Muscle of leg (tissue), 16 donors: Measurements from ENCODE around the gene KIF4B. TPM values are rescaled to one million over a fixed set of nuclear protein-coding genes. Genes with fewer than 3 reads are reported as not detected.
"Not testable (repeated sequence)": the region's sequence is repeated elsewhere in the genome, so short reads cannot be mapped to it uniquely, and the experiment has no call there.

Experiments
- DNase-seq: peaks from one replicate; pipeline ENCODE4 v3.0.0; 2013
- H3K27ac ChIP-seq: one replicate; pipeline ENCODE4 v1.5.1; 2013; ENCODE audit warnings: mild to moderate bottlenecking, low read length, control low read depth
- H3K27me3 ChIP-seq: one replicate; pipeline ENCODE4 v1.6.1; 2013; ENCODE audit warnings: low read length; ENCODE audit not compliant: control insufficient read depth, insufficient read depth
- H3K36me3 ChIP-seq: one replicate; pipeline ENCODE4 v1.6.1; 2013; ENCODE audit warnings: low read length; ENCODE audit not compliant: control insufficient read depth, insufficient read depth
- H3K4me1 ChIP-seq: one replicate; pipeline ENCODE4 v1.6.1; 2013; ENCODE audit warnings: low read length; ENCODE audit not compliant: control insufficient read depth, insufficient read depth
- H3K4me3 ChIP-seq: one replicate; pipeline ENCODE4 v1.5.1; 2013; ENCODE audit warnings: low read length, control low read depth
- H3K9me3 ChIP-seq: replicated peaks from 2 replicates; pipeline ENCODE4 v1.6.1; 2013; ENCODE audit warnings: low read depth, low read length; ENCODE audit not compliant: control insufficient read depth
- WGBS: methylation state at CpG from one replicate; pipeline ENCODE4 v1.1.5; 2013; ENCODE audit warnings: missing lambda C conversion rate; ENCODE audit not compliant: insufficient coverage; 5-methylcytosine and 5-hydroxymethylcytosine counted together
- long read RNA-seq, 11 donors: transcript quantifications; one replicate each; lab custom pipeline, GENCODE V29; 2026
- polyA plus RNA-seq, 8 donors: library from polyadenylated mRNA; unstranded; fragments of 120-200 nt; gene quantifications; one replicate each; pipeline versions ENCODE4 v1.2.1 to v1.2.3, GENCODE V29; 2013; ENCODE audit warnings: inconsistent platforms in 1 of 8, low replicate concordance in 1 of 8; ENCODE audit not compliant: insufficient read length in 8 of 8, insufficient read depth in 1 of 8
- total RNA-seq: library from RNA; stranded (reverse); fragments of 120-200 nt; gene quantifications from one replicate; pipeline ENCODE4 v1.2.4, GENCODE V29; 2013

Gene KIF4B
- total RNA-seq (under 0.01 TPM), polyA plus RNA-seq (under 1 TPM; 0.05 to 0.15 (median 0.08) TPM)
- long read RNA-seq, donor 1, result 0 reads
- long read RNA-seq, donor 2, result 0 reads
- long read RNA-seq, donor 3, result 0 reads
- long read RNA-seq, donor 4, result 0 reads
- long read RNA-seq, donor 5, result 0 reads
- long read RNA-seq, donor 6, result 0 reads
- long read RNA-seq, donor 7, full-length matches to known transcripts, result 1 of 1 reads
- long read RNA-seq, donor 7, partial matches to known transcripts, result 0 of 1 reads
- long read RNA-seq, donor 7, other reads (novel, unspliced or antisense), result 0 of 1 reads
- long read RNA-seq, donor 8, result 0 reads
- long read RNA-seq, donor 9, result 0 reads
- long read RNA-seq, donor 10, result 0 reads
- long read RNA-seq, donor 11, result 0 reads

GRCh38 chr5:155013526-155013925 lies at the start of gene KIF4B:
TSS of gene KIF4B (plus strand) at chr5:155013755. CDS start at chr5:155013860, 105 bp downstream.
- 89% methylated on average over 9 of the region's 21 CpGs for WGBS
- Histone ChIP-seq H3K36me3 (no peaks in the 10 kb centered on the region), H3K27me3 (no peaks in the 10 kb centered on the region), H3K27ac (no peak within 1 kb of the TSS), H3K4me3 (no peak within 1 kb of the TSS), H3K9me3 (no peaks in the 10 kb centered on the region), H3K4me1 (no peaks in the 10 kb centered on the region)
- DNase-seq, result no peak

GRCh38 chr5:154966081-154966841 lies 47.3 kb upstream of the KIF4B start:
- Histone ChIP-seq H3K4me3 (no peak overlapping the region), H3K27me3 (no peaks in the 10 kb centered on the region), H3K9me3 (no peaks in the 10 kb centered on the region), H3K36me3 (peaks cover 21% of the 10 kb centered on the region), H3K27ac (no peak overlapping the region), H3K4me1 (no peaks in the 10 kb centered on the region)
- no CpG with 5 or more reads among the region's 7 CpGs for WGBS
- no peak for DNase-seq

DNA sequence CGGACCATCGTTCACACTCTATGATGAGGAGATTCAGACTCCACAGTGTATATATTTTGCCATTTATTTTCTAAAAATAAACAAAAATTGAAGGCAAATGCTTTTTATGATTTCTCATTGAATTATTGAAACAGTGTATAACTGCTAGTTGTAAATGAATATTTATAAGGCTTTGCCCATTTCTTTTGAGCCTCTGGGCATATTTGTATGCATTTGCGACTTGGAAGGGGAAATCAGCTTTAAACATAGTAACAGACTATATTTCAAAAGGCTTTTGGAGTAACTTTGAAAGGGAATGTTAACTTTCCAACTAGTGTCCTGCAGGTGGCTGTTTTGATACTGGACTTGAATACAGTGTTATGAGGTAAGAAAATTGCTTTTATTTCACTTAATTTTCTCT lies 46.7 kb upstream of the KIF4B start:
- Histone ChIP-seq H3K27me3 (no peaks in the 10 kb centered on the region), H3K27ac (no peak overlapping the region), H3K4me3 (no peak overlapping the region), H3K36me3 (peaks cover 16% of the 10 kb centered on the region), H3K4me1 (no peaks in the 10 kb centered on the region), H3K9me3 (no peaks in the 10 kb centered on the region)
- DNase-seq, result no peak
- no CpG with 5 or more reads among the region's 3 CpGs for WGBS

GRCh38 chr5:154967421-154968024 lies 46.0 kb upstream of the KIF4B start:
- peaks cover 16% of the 10 kb centered on the region for H3K36me3 ChIP-seq

DNA sequence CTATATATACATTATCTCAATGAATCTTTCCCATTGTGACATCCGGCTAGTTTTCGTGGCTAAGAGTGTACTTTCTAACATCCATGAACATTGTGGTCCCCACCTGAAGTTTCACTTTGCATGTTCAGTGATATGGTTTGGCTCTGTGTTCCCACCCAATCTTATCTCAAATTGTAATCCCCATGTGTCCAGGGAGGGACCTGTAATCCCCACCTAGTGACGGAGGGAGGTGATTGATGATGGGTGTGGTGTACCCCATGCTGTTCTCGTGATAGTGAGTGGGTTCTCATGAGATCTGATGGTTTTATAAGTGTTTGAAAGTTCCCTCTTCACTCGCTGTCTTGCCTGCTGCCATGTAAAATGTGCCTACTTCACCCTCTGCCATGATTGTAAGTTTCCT lies 44.6 kb upstream of the KIF4B start:
- no CpG with 5 or more reads among the region's 5 CpGs for WGBS
- Histone ChIP-seq H3K36me3 (peaks cover 16% of the 10 kb centered on the region), H3K27me3 (no peaks in the 10 kb centered on the region), H3K4me3 (no peak overlapping the region), H3K9me3 (no peaks in the 10 kb centered on the region), H3K27ac (no peak overlapping the region), H3K4me1 (no peaks in the 10 kb centered on the region)
- no peak for DNase-seq

More at GRCh38 chr5:154967421-154968024, 46.0 kb upstream of the KIF4B start:
- Histone ChIP-seq H3K4me3 (no peak overlapping the region), H3K27ac (no peak overlapping the region), H3K9me3 (no peaks in the 10 kb centered on the region), H3K27me3 (no peaks in the 10 kb centered on the region), H3K4me1 (no peaks in the 10 kb centered on the region)
- no CpG with 5 or more reads among the region's 5 CpGs for WGBS
- no peak for DNase-seq

DNA sequence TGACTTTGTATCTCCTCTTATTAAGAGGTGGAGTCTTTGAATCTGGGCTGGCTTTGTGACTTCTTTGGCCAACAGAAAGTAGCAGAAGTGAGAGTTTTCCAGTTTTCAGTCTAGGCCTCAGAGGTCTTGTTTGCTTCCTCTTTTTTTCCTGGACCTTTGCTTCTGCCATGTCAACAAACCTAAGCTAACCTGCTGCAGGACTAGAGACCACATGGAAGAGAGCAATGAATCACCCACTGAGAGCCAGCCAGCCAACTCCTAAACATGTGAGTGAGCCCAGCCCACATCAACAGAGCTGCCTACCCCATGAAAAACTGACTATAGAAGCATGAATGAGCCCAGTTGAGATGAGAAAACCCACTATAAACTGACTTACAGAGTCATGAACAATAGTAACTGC lies 42.8 kb upstream of the KIF4B start:
- peaks cover 10% of the 10 kb centered on the region for H3K36me3 ChIP-seq
- no peak overlapping the region for H3K4me3 ChIP-seq
- H3K4me1 ChIP-seq, result no peaks in the 10 kb centered on the region
- no peak overlapping the region for H3K27ac ChIP-seq
- no peaks in the 10 kb centered on the region for H3K27me3 ChIP-seq
- no peak for DNase-seq
- H3K9me3 ChIP-seq, result no peaks in the 10 kb centered on the region

DNA sequence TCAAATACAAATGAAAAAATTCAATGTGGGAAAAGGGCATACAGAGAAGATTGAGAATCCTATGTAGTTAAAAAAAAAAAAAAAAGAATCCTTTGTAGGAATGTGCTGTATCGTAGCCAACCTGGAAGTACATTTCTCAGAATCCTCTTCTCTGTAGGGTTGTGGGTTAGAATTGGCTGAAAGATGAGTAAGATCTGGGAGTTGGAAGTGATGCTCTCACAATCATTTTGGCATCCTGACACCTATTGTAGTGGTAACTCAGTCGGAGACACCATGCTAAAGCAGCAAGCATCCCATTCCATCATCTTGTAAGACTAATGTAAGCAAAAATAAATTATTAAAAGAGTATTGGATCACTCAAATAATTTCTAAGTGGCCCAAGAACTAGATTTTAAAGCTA lies 42.1 kb upstream of the KIF4B start:
- DNase-seq, result no peak
- no CpG with 5 or more reads among the region's 2 CpGs for WGBS

GRCh38 chr5:154972476-154973080 lies 41.0 kb upstream of the KIF4B start:
- peak; percentile 33 for DNase-seq

More for the DNA sequence above, 42.1 kb upstream of the KIF4B start:
- H3K4me1 ChIP-seq, result no peaks in the 10 kb centered on the region
- H3K4me3 ChIP-seq, result no peak overlapping the region
- H3K27ac ChIP-seq, result no peak overlapping the region
- H3K9me3 ChIP-seq, result no peaks in the 10 kb centered on the region
- H3K36me3 ChIP-seq, result peaks cover 9% of the 10 kb centered on the region
- H3K27me3 ChIP-seq, result no peaks in the 10 kb centered on the region

GRCh38 chr5:154976082-154976481 lies 37.5 kb upstream of the KIF4B start:
- DNase-seq, H3K4me1 ChIP-seq, H3K4me3 ChIP-seq, H3K36me3 ChIP-seq, H3K9me3 ChIP-seq, H3K27ac ChIP-seq, H3K27me3 ChIP-seq: not testable (repeated sequence)
- 94% methylated on average over 8 of the region's 9 CpGs for WGBS

More at GRCh38 chr5:154972476-154973080, 41.0 kb upstream of the KIF4B start:
- peaks cover 8% of the 10 kb centered on the region for H3K36me3 ChIP-seq
- H3K4me3 ChIP-seq, result no peak overlapping the region
- H3K4me1 ChIP-seq, result no peaks in the 10 kb centered on the region
- no peak overlapping the region for H3K27ac ChIP-seq
- 33% methylated on average over 1 of the region's 2 CpGs for WGBS
- H3K27me3 ChIP-seq, result no peaks in the 10 kb centered on the region
- H3K9me3 ChIP-seq, result no peaks in the 10 kb centered on the region

- Histone ChIP-seq H3K27ac (no peak overlapping the region), H3K9me3 (no peaks in the 10 kb centered on the region), H3K27me3 (no peaks in the 10 kb centered on the region), H3K4me3 (no peak overlapping the region), H3K4me1 (no peaks in the 10 kb centered on the region), H3K36me3 (no peaks in the 10 kb centered on the region)
- DNase-seq, result no peak
- WGBS, result no CpG with 5 or more reads among the region's 1 CpG
These were observed 36.1 kb upstream of the KIF4B start for GRCh38 chr5:154977409-154977808.
